HCT116 (cell line): ENCODE data around the gene C20orf144. TPM values are rescaled to one million over a fixed set of nuclear protein-coding genes. Genes with fewer than 3 reads are reported as not detected.

Experiments
- ATAC-seq: fragments of 200-7000 bp; cut with Tn5 transposase; 2 replicates; pipeline ENCODE4 v1.9.1; 2020; ENCODE audit warnings: mild to moderate bottlenecking, moderate library complexity
- BruUV-seq: library from RNA; stranded (reverse); fragments of 400-500 nt; replicated peaks from 2 replicates; lab custom pipeline; 2021; lab: Mats Ljungman, UMichigan
- CTCF ChIA-PET: fragments of 300-600 bp; sonication (Branson Sonifier 250); formaldehyde crosslinking; loops from one replicate; lab custom pipeline; 2021; ENCODE audit warnings: antibody characterized with exemption; lab: Charles Lee
- POLR2A ChIA-PET: fragments of 300-600, 350-600 bp; sonication (Branson Sonifier 250); formaldehyde crosslinking; loops from one replicate; lab custom pipeline; 2021; ENCODE audit warnings: antibody characterized with exemption; lab: Charles Lee
- RAD21 ChIA-PET, 2 experiments: fragments of 300-600 bp; sonication (Branson Sonifier 250); formaldehyde crosslinking; loops; one replicate each; lab custom pipeline; 2023; ENCODE audit warnings: low total read pairs in 2 of 2; ENCODE audit not compliant: uncharacterized antibody in 2 of 2, unreplicated experiment in 2 of 2, low non-redundant PET in 1 of 2; lab: Charles Lee
- DNase-seq: peaks from one replicate; pipeline ENCODE4 v3.0.0-alpha.2; 2010; ENCODE audit warnings: low read depth, low spot score
- H2AFZ ChIP-seq: fragments of 200-600 bp; shearing (Covaris generic), sonication (generic); 2 replicates; pipeline ENCODE4 v1.6.1; 2017; ENCODE audit warnings: low read depth, mixed run types, mixed read lengths, antibody characterized with exemption, low read length; ENCODE audit not compliant: poor library complexity, severe bottlenecking
- H3K27ac ChIP-seq: 2 replicates; pipeline ENCODE4 v1.5.1; 2012; ENCODE audit warnings: low read depth, low read length
- H3K27me3 ChIP-seq: fragments of 200-600 bp; sonication (generic); 2 replicates; pipeline ENCODE4 v1.6.1; 2016; ENCODE audit warnings: mixed run types, low read length, mixed read lengths; ENCODE audit not compliant: insufficient read depth
- H3K36me3 ChIP-seq, 2 experiments: fragments of 200-500 bp in 1 of 2; fragments of 200-600 bp in 1 of 2; sonication (Bioruptor generic) in 1 of 2; sonication (generic) in 1 of 2; 2 replicates each; pipeline versions ENCODE4 v1.5.1 to v1.6.1; 2014 to 2016; ENCODE audit warnings: low read length in 2 of 2, inconsistent platforms in 1 of 2, mixed read lengths in 1 of 2, mixed run types in 1 of 2; ENCODE audit not compliant: insufficient read depth in 2 of 2, control insufficient read depth in 1 of 2
- H3K4me1 ChIP-seq, 2 experiments: fragments of 200-600 bp in 1 of 2; sonication (generic) in 1 of 2; 2 replicates each; pipeline versions ENCODE4 v1.5.1 to v1.6.1; 2012 to 2017; ENCODE audit warnings: low read length in 2 of 2, inconsistent platforms in 1 of 2, mild to moderate bottlenecking in 1 of 2, mixed read lengths in 1 of 2, mixed run types in 1 of 2, moderate library complexity in 1 of 2; ENCODE audit not compliant: insufficient read depth in 2 of 2, control insufficient read depth in 1 of 2
- H3K4me2 ChIP-seq: fragments of 200-600 bp; sonication (generic); 2 replicates; pipeline ENCODE4 v1.6.1; 2017; ENCODE audit warnings: mixed run types, low read length, mixed read lengths
- H3K4me3 ChIP-seq, 2 experiments: fragments of 200-600 bp in 1 of 2; sonication (generic) in 1 of 2; replicated peaks in 1 of 2; 2 replicates each; pipeline ENCODE4 v1.5.1; 2011 to 2016; ENCODE audit warnings: low read length in 2 of 2, control low read depth in 1 of 2, low read depth in 1 of 2, mild to moderate bottlenecking in 1 of 2, mixed read lengths in 1 of 2, mixed run types in 1 of 2
- H3K79me2 ChIP-seq: fragments of 200-600 bp; sonication (generic); 2 replicates; pipeline ENCODE4 v1.6.1; 2017; ENCODE audit warnings: mild to moderate bottlenecking, mixed run types, low read length, moderate library complexity, mixed read lengths; ENCODE audit not compliant: insufficient read depth
- H3K9ac ChIP-seq: fragments of 200-600 bp; sonication (generic); 2 replicates; pipeline ENCODE4 v1.6.1; 2016; ENCODE audit warnings: low read length, mixed read lengths
- H3K9me2 ChIP-seq: fragments of 200-600 bp; sonication (generic), shearing (Covaris generic); 2 replicates; pipeline ENCODE4 v1.6.1; 2017; ENCODE audit warnings: mixed run types, mild to moderate bottlenecking, moderate library complexity; ENCODE audit not compliant: insufficient read depth
- H3K9me3 ChIP-seq, 2 experiments: fragments of 200-500 bp in 1 of 2; fragments of 200-600 bp in 1 of 2; sonication (Bioruptor generic) in 1 of 2; sonication (generic) in 1 of 2; 2 replicates each; pipeline ENCODE4 v1.6.1; 2014 to 2017; ENCODE audit warnings: low read length in 2 of 2, mixed read lengths in 2 of 2, inconsistent platforms in 1 of 2, low read depth in 1 of 2, mild to moderate bottlenecking in 1 of 2, mixed run types in 1 of 2, moderate library complexity in 1 of 2; ENCODE audit not compliant: control insufficient read depth in 1 of 2, insufficient read depth in 1 of 2
- H4K20me1 ChIP-seq: fragments of 200-600 bp; sonication (generic), shearing (Covaris generic); 2 replicates; pipeline ENCODE4 v1.6.1; 2017; ENCODE audit warnings: mixed run types, mild to moderate bottlenecking, moderate library complexity; ENCODE audit not compliant: insufficient read depth
- CEBPB ChIP-seq: IDR thresholded peaks from 2 replicates; pipeline ENCODE4 v1.6.1; 2012; ENCODE audit warnings: low read depth
- CTCF ChIP-seq, 3 experiments: fragments of 200-600 bp in 1 of 3; sonication (generic) in 1 of 3; IDR thresholded peaks in 2 of 3; conservative IDR thresholded peaks in 1 of 3; 2 replicates each; pipeline ENCODE4 v1.5.1; 2012 to 2017; ENCODE audit warnings: low read depth in 2 of 3, low read length in 2 of 3, antibody characterized with exemption in 1 of 3, borderline replicate concordance in 1 of 3, control low read depth in 1 of 3, mild to moderate bottlenecking in 1 of 3, mixed read lengths in 1 of 3, mixed run types in 1 of 3, moderate library complexity in 1 of 3; ENCODE audit not compliant: insufficient read depth in 1 of 3
- EGR1 ChIP-seq: IDR thresholded peaks from 2 replicates; pipeline ENCODE4 v1.6.1; 2012; ENCODE audit warnings: low read depth
- EZH2phosphoT487 ChIP-seq: fragments of 200-600 bp; IDR thresholded peaks from 2 replicates; pipeline ENCODE4 v1.6.1; 2018; ENCODE audit warnings: antibody characterized with exemption, borderline replicate concordance
- POLR2A ChIP-seq: IDR thresholded peaks from 2 replicates; pipeline ENCODE4 v1.7.0; 2011; ENCODE audit warnings: borderline replicate concordance; ENCODE audit not compliant: insufficient read depth, insufficient read length; ENCODE audit errors: extremely low read depth
- POLR2AphosphoS5 ChIP-seq: IDR thresholded peaks from 2 replicates; pipeline ENCODE4 v1.6.1; 2011; ENCODE audit warnings: mild to moderate bottlenecking, low read depth, low read length, moderate library complexity
- RAD21 ChIP-seq: IDR thresholded peaks from 2 replicates; pipeline ENCODE4 v1.6.1; 2012; ENCODE audit warnings: low read depth, mild to moderate bottlenecking
- SIN3A ChIP-seq: IDR thresholded peaks from 2 replicates; pipeline ENCODE4 v1.6.1; 2012; ENCODE audit warnings: low read depth
- SP1 ChIP-seq: IDR thresholded peaks from 2 replicates; pipeline ENCODE4 v1.6.1; 2012; ENCODE audit warnings: low read depth
- SRF ChIP-seq: IDR thresholded peaks from 2 replicates; pipeline ENCODE4 v1.6.1; 2012; ENCODE audit warnings: low read depth
- ZNF274 ChIP-seq: fragments of 200-500 bp; sonication (Bioruptor generic); IDR thresholded peaks from 2 replicates; pipeline ENCODE4 v1.6.1; 2014; ENCODE audit warnings: mild to moderate bottlenecking, low read depth, low read length, inconsistent platforms
- intact Hi-C: fragments of 100-400 bp; cut with micrococcal nuclease; formaldehyde crosslinking; loops from 2 replicates; pipeline ENCODE4 v1.10.0; 2022
- total RNA-seq: library from RNA; stranded (reverse); gene quantifications from one replicate; pipeline ENCODE4 v1.2.1, GENCODE V29; 2021; ENCODE audit not compliant: unreplicated experiment

C20orf144 gene
- total RNA-seq, 1 experiment from 2014 or later, result 0.37 TPM

- Histone ChIP-seq H3K27me3 (no peaks in the 10 kb centered on the region), H4K20me1 (no peaks in the 10 kb centered on the region), H3K79me2 (no peaks in the 10 kb centered on the region), H3K27ac (no peak overlapping the region), H3K4me3 (no peak overlapping the region), H3K9me3 (no peaks in the 10 kb centered on the region), H3K36me3 (peaks cover 0 to 5% of the 10 kb centered on the region in 2 experiments; a peak in 2 of 4 replicates), H3K4me1 (peaks cover 0 to 4% of the 10 kb centered on the region in 2 experiments; a peak in 1 of 4 replicates), H3K9ac (no peak overlapping the region), H2AFZ (no peak overlapping the region), H3K9me2 (no peaks in the 10 kb centered on the region), H3K4me2 (no peak overlapping the region)
- no peak for TF ChIP-seq CTCF (IDR thresholded peaks at IDR 0.05 in 2 of 3, conservative IDR thresholded peaks at IDR 0.05 in 1 of 3; ENCODE audit: borderline replicate concordance in 1 of 3, insufficient read depth in 1 of 3, low read depth in 2 of 3, low read length in 2 of 3)
- TF ChIP-seq RAD21, result no peak
- TF ChIP-seq SIN3A, result no peak
- TF ChIP-seq SP1, result no peak
- TF ChIP-seq EZH2phosphoT487, result no peak
- no peak for TF ChIP-seq CEBPB
- TF ChIP-seq SRF, result no peak
- no peak for TF ChIP-seq POLR2AphosphoS5
- no peak for TF ChIP-seq ZNF274
- TF ChIP-seq EGR1, result no peak
- no peak for TF ChIP-seq POLR2A
- BruUV-seq, result no TSS peak
- DNase-seq, result no peak
- intact Hi-C loops, result no loop called here
- POLR2A ChIA-PET, result no interaction called here
- RAD21 ChIA-PET, result no interaction called here
- CTCF ChIA-PET, result no interaction called here
- ATAC-seq, result no peak
These were observed 13.6 kb upstream of the C20orf144 start for GRCh38 chr20:33648396-33649004.
